Stimulated activated CD4-positive, alpha-beta T cell treated with anti-CD3 and anti-CD28 coated beads, Interleukin-1b, Interleukin-23, amount 100 ng/mL, for 1 hour (primary cell): Measurements from ENCODE around the gene IL21.

Source experiments
- DNase-seq, 2 donors: peaks; one replicate each; pipeline ENCODE4 v3.0.0-alpha.2; 2020; ENCODE audit warnings: low read depth in 2 of 2

The IL21 gene

GRCh38 chr4:122633211-122633610 is 12.3 kb upstream of the IL21 start:
- DNase-seq, result no peak

- no peak for DNase-seq
These were observed 11.7 kb upstream of the IL21 start for GRCh38 chr4:122632396-122633143.

GRCh38 chr4:122625156-122625555 is 4.3 kb upstream of the IL21 start:
- no peak for DNase-seq

- DNase-seq, result no peak
These were observed 3.3 kb upstream of the IL21 start for GRCh38 chr4:122624205-122624604.

- no peak for DNase-seq
These were observed 2.8 kb upstream of the IL21 start for GRCh38 chr4:122623637-122624166.

GRCh38 chr4:122622400-122622799 is 1.5 kb upstream of the IL21 start:
- DNase-seq, result no peak

GRCh38 chr4:122619611-122620010 is 1.3 kb downstream of the IL21 start:
- no peak for DNase-seq

GRCh38 chr4:122617597-122618593 is 3.0 kb downstream of the IL21 start:
- DNase-seq, result no peak

GRCh38 chr4:122616915-122617596 is 3.8 kb downstream of the IL21 start:
- no peak for DNase-seq

- no peak for DNase-seq
These were observed 6.2 kb downstream of the IL21 start for GRCh38 chr4:122614621-122615020.

- no peak for DNase-seq
These were observed 8.3 kb downstream of the IL21 start for GRCh38 chr4:122612540-122612939.

- DNase-seq, result no peak
These were observed 14.4 kb downstream of the IL21 start for GRCh38 chr4:122606364-122607043.

GRCh38 chr4:122604146-122604545 is 16.7 kb downstream of the IL21 start:
- no peak for DNase-seq

GRCh38 chr4:122603156-122603574 is 17.7 kb downstream of the IL21 start:
- DNase-seq, result no peak

GRCh38 chr4:122602277-122603142 is 18.4 kb downstream of the IL21 start:
- DNase-seq, result no peak

- no peak for DNase-seq
These were observed 29.7 kb downstream of the IL21 start for GRCh38 chr4:122591196-122591595.

- no peak for DNase-seq
These were observed 32.2 kb downstream of the IL21 start for GRCh38 chr4:122588453-122589238.

GRCh38 chr4:122584519-122584918 is 36.3 kb downstream of the IL21 start:
- no peak for DNase-seq

- no peak for DNase-seq
These were observed 37.0 kb downstream of the IL21 start for GRCh38 chr4:122583906-122584305.
